Suppressor macrophage treated with lipopolysaccharide for 4 hours (primary cell): Measurements from ENCODE around the gene MYO1E.

Experiments used
- DNase-seq: peaks from one replicate; pipeline ENCODE4 v3.0.0-alpha.2; 2020

The MYO1E gene

GRCh38 chr15:59116771-59117170 is 255.9 kb downstream of the MYO1E start:
- no peak for DNase-seq

DNA sequence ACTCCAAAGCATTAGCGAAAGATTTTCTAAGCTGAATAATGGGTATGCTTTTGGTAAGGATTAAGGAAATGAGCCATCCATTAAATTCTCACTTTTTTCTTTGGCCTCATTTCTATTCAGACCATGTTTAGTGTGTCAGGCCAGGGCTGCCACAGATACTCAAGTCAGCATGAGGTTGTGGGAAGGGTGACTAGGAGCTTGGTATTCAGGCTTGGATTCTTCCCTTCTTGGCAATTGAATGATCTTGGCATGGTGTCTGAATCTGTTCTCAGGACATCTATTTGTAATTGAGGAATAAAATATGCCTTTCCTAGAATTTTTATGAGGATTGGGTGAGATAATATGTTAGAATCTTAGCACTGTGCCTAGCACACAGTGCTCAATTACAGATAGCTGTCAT is 256.5 kb downstream of the MYO1E start:
- no peak for DNase-seq

GRCh38 chr15:59115047-59115446 is 257.6 kb downstream of the MYO1E start:
- DNase-seq = no peak

- DNase-seq = no peak
Measured at GRCh38 chr15:59111251-59111650, 261.4 kb downstream of the MYO1E start.

DNA sequence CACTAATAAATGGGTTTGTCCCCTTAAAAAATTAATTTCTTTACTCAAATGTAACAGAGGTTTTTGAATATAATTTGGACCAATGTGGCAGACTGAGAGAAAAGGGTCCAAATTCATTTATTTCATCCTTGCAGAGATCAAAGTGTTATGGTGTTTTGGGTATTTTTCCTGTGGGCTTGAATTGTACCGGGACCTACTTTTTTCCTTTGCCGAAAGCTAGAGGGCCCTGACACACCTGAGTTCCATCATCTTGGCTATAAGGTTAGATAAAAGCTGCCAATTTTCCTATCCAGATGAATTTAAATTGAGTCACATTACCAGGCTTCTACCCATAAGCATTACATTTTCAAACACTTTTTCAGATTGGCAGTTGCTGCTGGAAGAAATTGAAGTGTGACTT is 266.8 kb downstream of the MYO1E start:
- DNase-seq = no peak

GRCh38 chr15:59104912-59105732 is 267.5 kb downstream of the MYO1E start, which contains the start of gene CCNB2:
TSS of gene CCNB2 (plus strand) at chr15:59105146. CDS start at chr15:59105269, 123 bp downstream.
- peak; percentile 95 for DNase-seq

DNA sequence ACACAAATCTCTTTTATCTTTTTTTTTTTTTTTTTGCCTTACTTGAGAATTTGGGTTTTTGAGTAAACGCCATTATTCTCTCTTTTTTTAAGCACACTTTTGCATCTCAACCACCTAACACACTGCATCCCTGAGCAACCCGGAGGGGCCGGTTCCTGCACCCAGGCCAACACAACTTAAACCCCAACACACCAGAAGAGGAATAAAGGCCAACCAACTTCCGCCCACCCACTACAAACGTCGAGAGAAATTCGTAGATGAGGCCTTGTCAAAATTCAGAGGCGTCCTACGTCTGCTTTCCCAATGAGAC is 268.1 kb downstream of the MYO1E start:
- DNase-seq = no peak

DNA sequence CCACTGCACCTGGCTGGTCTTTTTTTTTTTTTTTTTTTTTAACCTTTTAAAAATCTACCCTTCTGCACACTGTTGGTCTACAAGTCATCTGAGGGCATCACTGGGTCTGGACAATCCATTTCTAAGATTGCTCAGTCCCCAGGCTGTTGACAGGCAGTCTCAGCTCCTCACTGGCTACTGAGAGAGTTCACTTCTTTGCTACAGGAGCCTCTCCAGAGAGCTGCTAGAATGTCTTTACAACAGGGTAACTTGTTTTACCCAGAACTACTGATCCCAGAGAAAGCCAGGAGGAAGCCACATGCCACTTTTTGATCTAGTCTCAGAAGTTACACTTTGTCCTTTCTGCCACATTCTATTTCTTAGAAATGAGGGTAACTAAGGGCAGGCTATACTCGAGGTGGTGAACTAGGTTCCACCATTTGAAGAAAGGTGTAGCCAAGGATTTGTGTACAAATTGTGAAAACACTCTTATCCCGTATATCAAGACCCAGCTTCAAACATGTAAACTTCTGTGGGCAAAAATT is 273.4 kb downstream of the MYO1E start:
- no peak for DNase-seq

DNA sequence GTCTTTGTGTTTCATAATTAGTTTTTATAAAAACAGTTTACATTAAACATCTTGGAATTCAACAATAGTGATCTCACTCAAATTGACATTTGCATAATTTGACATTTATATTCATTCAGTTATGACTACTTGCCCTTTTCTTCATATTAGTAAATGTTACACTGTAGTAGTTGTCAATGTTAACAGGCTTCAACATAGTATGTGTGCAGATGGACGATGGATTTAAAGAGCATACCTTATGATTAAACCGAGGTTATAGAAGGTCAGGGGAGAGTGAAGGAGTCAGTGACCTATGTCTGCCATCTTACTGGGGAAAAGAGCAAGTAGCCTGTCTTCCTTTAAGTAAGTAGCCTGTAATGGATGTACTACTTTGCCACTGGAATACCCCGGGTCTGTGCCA is 276.2 kb downstream of the MYO1E start:
- DNase-seq = no peak

GRCh38 chr15:59094077-59094476 is 278.6 kb downstream of the MYO1E start:
- DNase-seq = no peak

GRCh38 chr15:59087731-59088130 is 284.9 kb downstream of the MYO1E start:
- no peak for DNase-seq
